Ramos (cell line): ENCODE measurements around the gene VSTM2L.

Experiments
- in situ Hi-C: fragments of 300-500 bp; cut with MboI; formaldehyde crosslinking; loops from one replicate; pipeline ENCODE4 v1.14.3; 2022; ENCODE audit warnings: low sequenced_read_pairs; ENCODE audit not compliant: unreplicated experiment

The VSTM2L gene

GRCh38 chr20:37983286-37983685 lies 80.4 kb downstream of the VSTM2L start:
- in situ Hi-C loops = no loop called here

DNA sequence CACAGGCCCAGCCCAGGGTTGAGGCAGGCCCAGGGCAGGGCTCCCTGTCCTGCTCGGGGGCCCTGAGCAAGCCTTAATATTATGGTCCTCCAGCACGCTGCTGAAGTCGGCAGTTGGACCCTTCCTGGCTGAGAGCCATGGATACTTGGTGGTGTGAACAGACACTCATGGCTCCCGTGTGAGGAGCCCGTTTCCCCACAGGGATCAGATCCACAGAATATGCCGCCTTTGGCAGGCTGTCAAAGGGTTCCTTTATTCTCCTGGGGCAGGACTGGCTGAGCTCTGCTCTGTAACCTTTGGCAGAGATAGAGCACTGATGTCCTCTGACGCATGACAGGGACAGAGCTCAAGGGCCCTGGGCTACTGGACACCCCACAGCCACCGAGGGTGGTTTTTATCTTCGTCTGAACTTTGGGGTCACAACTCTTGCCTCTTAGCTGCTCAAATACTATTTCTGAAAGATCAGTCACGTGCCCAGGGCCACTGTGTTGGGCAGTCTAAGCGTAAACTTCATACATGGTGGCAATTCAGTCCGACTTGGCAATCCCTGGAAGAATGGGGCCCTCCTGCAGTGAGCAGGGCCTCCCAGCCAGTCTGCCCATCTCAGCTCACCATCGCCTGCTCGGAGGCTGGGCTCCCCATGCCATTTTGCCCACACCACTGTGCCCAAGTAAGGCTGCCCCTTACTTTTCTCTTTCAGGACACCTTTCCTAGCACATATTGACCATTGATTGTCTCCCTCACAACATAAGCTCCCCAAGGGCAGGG lies 81.3 kb downstream of the VSTM2L start:
- in situ Hi-C loops = no loop called here

- in situ Hi-C loops = no loop called here
Measured at GRCh38 chr20:37986044-37986858, 83.3 kb downstream of the VSTM2L start.

GRCh38 chr20:37986873-37987601 lies 84.1 kb downstream of the VSTM2L start:
- in situ Hi-C loops = no loop called here

DNA sequence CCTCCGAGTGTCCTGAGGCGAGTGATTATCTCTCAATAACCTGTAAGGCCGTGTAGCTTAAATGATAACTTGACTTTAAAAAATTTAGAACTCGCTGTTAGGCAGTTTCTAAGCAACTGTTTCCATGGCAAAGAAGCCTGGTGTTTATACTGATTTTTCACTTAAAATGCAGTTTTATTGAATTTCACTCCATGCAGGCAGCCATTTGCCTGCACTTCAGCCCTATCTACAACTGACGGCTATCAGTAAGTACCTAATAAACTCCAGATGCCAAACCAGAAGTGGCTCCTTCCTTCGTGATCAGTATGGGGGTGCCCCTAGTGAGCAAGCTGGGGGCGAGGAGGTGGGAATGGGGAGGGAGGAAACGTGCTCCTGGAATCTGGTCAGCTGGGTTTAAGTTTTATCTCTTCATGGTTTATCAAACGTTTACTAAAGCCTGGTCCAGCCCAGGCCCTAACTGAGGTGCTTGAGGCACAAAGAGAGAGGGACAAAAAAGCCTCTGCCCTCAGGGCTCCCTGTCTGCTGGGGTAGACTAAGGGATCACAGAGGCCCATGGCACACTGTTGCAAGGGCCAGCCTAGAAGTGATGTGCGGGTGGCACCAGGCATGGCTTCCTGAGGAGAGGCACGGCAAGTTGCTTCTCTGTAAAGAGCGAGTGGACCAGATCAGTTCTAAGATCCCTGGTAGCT lies 84.8 kb downstream of the VSTM2L start:
- in situ Hi-C loops = no loop called here

DNA sequence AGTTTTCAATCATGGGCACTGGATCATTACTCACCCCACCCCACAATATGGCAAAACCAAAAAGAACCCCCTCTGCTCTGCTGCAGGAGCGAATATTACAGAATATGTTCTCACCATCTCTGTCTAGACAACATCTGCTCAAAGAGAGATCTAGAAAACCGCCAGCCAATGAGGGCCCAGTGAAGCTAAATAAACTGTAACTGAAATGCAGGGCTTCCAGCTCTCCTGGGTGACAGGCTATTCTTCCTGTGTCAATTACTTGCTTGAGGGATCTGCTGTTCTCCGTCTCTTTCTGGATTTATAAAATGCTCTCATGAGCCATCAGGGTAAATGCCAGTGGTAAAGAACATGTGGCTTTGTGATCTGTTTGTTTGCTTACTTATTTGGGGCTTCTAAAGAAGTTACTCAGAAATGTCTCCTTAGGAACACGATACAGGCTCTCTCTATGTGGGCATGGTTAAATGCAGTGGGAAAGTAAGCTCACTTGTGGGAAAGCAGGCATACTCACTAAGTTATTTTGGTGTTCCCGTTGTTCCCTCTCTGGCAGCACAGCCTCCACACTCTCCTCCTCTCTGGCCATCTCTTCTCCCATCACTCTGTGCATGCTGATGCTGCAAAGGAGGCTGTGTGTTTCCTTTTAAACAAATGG lies 85.5 kb downstream of the VSTM2L start:
- in situ Hi-C loops = no loop called here

- in situ Hi-C loops = loop anchor here (10.0 kb wide), 1 partner anchor 425 kb away; no protein-coding TSS in a partner anchor
Measured at GRCh38 chr20:37989601-37990295, 86.8 kb downstream of the VSTM2L start.

GRCh38 chr20:37990571-37991151 lies 87.7 kb downstream of the VSTM2L start:
- in situ Hi-C loops = loop anchor here (10.0 kb wide), 1 partner anchor 426 kb away; no protein-coding TSS in a partner anchor

GRCh38 chr20:37991157-37991866 lies 88.4 kb downstream of the VSTM2L start:
- in situ Hi-C loops = loop anchor here (10.0 kb wide), 1 partner anchor 427 kb away; no protein-coding TSS in a partner anchor

- in situ Hi-C loops = loop anchor here (10.0 kb wide), 1 partner anchor 427 kb away; no protein-coding TSS in a partner anchor
Measured at GRCh38 chr20:37991908-37992307, 89.0 kb downstream of the VSTM2L start.

- in situ Hi-C loops = loop anchor here (10.0 kb wide), 1 partner anchor 428 kb away; no protein-coding TSS in a partner anchor
Measured at GRCh38 chr20:37992802-37993409, 90.0 kb downstream of the VSTM2L start.

GRCh38 chr20:37994512-37994911 lies 91.6 kb downstream of the VSTM2L start:
- in situ Hi-C loops = loop anchor here (10.0 kb wide), 1 partner anchor 430 kb away; no protein-coding TSS in a partner anchor
